GM23338 (cell line): ENCODE data around the gene ACY1. TPM values are rescaled to one million over a fixed set of nuclear protein-coding genes. Genes with fewer than 3 reads are reported as not detected.
A peak's percentile ranks its signal among the peaks of the same experiment; 100 is the strongest.

Experiments used
- CREB1 ChIP-seq: fragments of 250-450 bp; sonication (Bioruptor Pico); IDR thresholded peaks from 2 replicates; pipeline ENCODE4 v1.5.0; 2020; ENCODE audit warnings: low read depth, mild to moderate bottlenecking, moderate library complexity
- EZH2 ChIP-seq: fragments of 200-600 bp; sonication (generic); IDR thresholded peaks from one replicate; pipeline ENCODE4 v1.8.0; 2017; ENCODE audit warnings: antibody characterized with exemption, mild to moderate bottlenecking, low read depth; ENCODE audit not compliant: unreplicated experiment
- NANOG ChIP-seq: IDR thresholded peaks from 2 replicates; pipeline ENCODE4 v1.6.1; 2016; ENCODE audit warnings: antibody characterized with exemption, borderline replicate concordance
- POLR2AphosphoS5 ChIP-seq: IDR thresholded peaks from 2 replicates; pipeline ENCODE4 v1.6.1; 2016; ENCODE audit warnings: antibody characterized with exemption, low read depth
- ZNF331 ChIP-seq: fragments of 250-450 bp; sonication (Bioruptor Pico); IDR thresholded peaks from 2 replicates; pipeline ENCODE4 v1.5.0; 2020; ENCODE audit warnings: low read depth, mild to moderate bottlenecking, moderate library complexity
- polyA plus RNA-seq: library from polyadenylated mRNA; unstranded; fragments of >200 nt; fragmentation: Nextera tagmentation; extraction: Ambion mirVana; gene quantifications from 2 replicates; pipeline ENCODE4 v1.2.1, GENCODE V29; 2016
- total RNA-seq: library from RNA; depleted of rRNA; stranded (reverse); fragments of >200 nt; shearing (Covaris generic); gene quantifications from 2 replicates; pipeline ENCODE4 v1.2.3, GENCODE V29; 2014
- TF ChIP-seq, protein P1 (sequence below): fragments of 250-450 bp; sonication (Bioruptor Pico); IDR thresholded peaks from 2 replicates; pipeline ENCODE4 v1.5.0; 2020; ENCODE audit warnings: mild to moderate bottlenecking, moderate library complexity
- TF ChIP-seq, protein P2 (sequence below): IDR thresholded peaks from one replicate; pipeline ENCODE4 v1.6.1; 2018; ENCODE audit warnings: antibody characterized with exemption; ENCODE audit not compliant: unreplicated experiment
- TF ChIP-seq, protein P3 (sequence below): IDR thresholded peaks from 2 replicates; pipeline ENCODE4 v1.6.1; 2016; ENCODE audit warnings: antibody characterized with exemption

Gene ACY1
- total and polyA plus RNA-seq, 2 experiments from 2014 or later: 38.4 to 62.8 TPM

DNA sequence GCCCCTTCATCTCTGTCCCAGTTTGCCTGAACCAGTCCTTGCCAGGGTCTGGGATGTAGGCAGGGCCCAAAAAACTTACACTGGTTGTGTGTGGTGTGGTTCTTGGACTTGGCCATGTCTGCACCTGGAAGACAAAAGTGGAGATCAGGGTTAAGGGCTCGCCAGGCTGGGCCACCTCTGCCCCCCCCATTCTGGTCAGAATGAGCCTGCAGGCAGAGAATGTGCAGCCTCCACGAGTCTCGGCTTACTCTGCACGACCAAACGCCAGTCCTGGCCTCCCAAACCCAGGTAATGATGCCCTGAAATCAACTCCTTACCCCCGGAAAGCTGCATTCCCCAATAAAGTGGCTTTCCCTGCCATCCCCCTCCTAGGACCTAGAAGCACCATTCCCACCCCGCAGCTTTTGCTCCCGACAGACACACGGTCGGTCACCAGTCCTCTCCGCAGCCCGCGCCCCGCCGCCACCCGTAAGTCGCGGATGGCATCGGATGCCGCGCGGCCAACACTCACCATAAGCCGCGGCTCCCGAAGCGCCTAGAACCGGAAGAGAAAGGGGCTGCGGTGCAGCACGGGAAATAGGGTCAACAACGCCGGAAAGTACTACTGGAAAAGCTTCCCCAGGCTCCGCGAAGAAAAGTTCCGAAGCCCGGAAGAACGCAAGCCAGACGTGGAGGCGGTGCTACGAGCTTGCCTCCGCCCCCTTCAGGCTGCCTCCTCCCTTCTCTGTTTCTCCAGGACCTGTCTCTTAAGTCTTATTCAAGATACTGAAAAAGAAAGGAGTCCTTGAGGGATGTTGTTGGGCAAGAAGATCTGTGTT lies 12.2 kb downstream of the ACY1 start, which contains the start of gene RPL29 (continued):
- TF ChIP-seq, protein P1, sequence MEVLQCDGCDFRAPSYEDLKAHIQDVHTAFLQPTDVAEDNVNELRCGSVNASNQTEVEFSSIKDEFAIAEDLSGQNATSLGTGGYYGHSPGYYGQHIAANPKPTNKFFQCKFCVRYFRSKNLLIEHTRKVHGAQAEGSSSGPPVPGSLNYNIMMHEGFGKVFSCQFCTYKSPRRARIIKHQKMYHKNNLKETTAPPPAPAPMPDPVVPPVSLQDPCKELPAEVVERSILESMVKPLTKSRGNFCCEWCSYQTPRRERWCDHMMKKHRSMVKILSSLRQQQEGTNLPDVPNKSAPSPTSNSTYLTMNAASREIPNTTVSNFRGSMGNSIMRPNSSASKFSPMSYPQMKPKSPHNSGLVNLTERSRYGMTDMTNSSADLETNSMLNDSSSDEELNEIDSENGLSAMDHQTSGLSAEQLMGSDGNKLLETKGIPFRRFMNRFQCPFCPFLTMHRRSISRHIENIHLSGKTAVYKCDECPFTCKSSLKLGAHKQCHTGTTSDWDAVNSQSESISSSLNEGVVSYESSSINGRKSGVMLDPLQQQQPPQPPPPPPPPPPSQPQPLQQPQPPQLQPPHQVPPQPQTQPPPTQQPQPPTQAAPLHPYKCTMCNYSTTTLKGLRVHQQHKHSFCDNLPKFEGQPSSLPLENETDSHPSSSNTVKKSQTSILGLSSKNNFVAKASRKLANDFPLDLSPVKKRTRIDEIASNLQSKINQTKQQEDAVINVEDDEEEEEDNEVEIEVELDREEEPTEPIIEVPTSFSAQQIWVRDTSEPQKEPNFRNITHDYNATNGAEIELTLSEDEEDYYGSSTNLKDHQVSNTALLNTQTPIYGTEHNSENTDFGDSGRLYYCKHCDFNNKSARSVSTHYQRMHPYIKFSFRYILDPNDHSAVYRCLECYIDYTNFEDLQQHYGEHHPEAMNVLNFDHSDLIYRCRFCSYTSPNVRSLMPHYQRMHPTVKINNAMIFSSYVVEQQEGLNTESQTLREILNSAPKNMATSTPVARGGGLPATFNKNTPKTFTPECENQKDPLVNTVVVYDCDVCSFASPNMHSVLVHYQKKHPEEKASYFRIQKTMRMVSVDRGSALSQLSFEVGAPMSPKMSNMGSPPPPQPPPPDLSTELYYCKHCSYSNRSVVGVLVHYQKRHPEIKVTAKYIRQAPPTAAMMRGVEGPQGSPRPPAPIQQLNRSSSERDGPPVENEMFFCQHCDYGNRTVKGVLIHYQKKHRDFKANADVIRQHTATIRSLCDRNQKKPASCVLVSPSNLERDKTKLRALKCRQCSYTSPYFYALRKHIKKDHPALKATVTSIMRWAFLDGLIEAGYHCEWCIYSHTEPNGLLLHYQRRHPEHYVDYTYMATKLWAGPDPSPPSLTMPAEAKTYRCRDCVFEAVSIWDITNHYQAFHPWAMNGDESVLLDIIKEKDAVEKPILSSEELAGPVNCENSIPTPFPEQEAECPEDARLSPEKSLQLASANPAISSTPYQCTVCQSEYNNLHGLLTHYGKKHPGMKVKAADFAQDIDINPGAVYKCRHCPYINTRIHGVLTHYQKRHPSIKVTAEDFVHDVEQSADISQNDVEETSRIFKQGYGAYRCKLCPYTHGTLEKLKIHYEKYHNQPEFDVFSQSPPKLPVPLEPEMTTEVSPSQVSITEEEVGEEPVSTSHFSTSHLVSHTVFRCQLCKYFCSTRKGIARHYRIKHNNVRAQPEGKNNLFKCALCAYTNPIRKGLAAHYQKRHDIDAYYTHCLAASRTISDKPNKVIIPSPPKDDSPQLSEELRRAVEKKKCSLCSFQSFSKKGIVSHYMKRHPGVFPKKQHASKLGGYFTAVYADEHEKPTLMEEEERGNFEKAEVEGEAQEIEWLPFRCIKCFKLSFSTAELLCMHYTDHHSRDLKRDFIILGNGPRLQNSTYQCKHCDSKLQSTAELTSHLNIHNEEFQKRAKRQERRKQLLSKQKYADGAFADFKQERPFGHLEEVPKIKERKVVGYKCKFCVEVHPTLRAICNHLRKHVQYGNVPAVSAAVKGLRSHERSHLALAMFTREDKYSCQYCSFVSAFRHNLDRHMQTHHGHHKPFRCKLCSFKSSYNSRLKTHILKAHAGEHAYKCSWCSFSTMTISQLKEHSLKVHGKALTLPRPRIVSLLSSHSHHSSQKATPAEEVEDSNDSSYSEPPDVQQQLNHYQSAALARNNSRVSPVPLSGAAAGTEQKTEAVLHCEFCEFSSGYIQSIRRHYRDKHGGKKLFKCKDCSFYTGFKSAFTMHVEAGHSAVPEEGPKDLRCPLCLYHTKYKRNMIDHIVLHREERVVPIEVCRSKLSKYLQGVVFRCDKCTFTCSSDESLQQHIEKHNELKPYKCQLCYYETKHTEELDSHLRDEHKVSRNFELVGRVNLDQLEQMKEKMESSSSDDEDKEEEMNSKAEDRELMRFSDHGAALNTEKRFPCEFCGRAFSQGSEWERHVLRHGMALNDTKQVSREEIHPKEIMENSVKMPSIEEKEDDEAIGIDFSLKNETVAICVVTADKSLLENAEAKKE (CRISPR knock-in tag): no peak
- TF ChIP-seq NANOG (no peak), ZNF331 (no peak), CREB1 (peak; percentile 82), EZH2 (no peak), POLR2AphosphoS5 (peak; percentile 98)
- TF ChIP-seq, protein P2, sequence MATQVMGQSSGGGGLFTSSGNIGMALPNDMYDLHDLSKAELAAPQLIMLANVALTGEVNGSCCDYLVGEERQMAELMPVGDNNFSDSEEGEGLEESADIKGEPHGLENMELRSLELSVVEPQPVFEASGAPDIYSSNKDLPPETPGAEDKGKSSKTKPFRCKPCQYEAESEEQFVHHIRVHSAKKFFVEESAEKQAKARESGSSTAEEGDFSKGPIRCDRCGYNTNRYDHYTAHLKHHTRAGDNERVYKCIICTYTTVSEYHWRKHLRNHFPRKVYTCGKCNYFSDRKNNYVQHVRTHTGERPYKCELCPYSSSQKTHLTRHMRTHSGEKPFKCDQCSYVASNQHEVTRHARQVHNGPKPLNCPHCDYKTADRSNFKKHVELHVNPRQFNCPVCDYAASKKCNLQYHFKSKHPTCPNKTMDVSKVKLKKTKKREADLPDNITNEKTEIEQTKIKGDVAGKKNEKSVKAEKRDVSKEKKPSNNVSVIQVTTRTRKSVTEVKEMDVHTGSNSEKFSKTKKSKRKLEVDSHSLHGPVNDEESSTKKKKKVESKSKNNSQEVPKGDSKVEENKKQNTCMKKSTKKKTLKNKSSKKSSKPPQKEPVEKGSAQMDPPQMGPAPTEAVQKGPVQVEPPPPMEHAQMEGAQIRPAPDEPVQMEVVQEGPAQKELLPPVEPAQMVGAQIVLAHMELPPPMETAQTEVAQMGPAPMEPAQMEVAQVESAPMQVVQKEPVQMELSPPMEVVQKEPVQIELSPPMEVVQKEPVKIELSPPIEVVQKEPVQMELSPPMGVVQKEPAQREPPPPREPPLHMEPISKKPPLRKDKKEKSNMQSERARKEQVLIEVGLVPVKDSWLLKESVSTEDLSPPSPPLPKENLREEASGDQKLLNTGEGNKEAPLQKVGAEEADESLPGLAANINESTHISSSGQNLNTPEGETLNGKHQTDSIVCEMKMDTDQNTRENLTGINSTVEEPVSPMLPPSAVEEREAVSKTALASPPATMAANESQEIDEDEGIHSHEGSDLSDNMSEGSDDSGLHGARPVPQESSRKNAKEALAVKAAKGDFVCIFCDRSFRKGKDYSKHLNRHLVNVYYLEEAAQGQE: peak; percentile 31
- TF ChIP-seq, protein P3, sequence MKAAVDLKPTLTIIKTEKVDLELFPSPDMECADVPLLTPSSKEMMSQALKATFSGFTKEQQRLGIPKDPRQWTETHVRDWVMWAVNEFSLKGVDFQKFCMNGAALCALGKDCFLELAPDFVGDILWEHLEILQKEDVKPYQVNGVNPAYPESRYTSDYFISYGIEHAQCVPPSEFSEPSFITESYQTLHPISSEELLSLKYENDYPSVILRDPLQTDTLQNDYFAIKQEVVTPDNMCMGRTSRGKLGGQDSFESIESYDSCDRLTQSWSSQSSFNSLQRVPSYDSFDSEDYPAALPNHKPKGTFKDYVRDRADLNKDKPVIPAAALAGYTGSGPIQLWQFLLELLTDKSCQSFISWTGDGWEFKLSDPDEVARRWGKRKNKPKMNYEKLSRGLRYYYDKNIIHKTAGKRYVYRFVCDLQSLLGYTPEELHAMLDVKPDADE: peak; percentile 94
